ENCODE data around the gene MAPRE3.
"Not testable (repeated sequence)": the region's sequence is repeated elsewhere in the genome, so short reads cannot be mapped to it uniquely, and the experiment has no call there.

MAPRE3 gene

GRCh38 chr2:27053321-27053720 is 82.9 kb downstream of the MAPRE3 start:
- intact Hi-C loops (cut with DNase I), result no loop called here
- DNase-seq, result no peak

GRCh38 chr2:27053776-27054175 is 83.3 kb downstream of the MAPRE3 start:
- no peak for DNase-seq
- intact Hi-C loops (cut with DNase I), result no loop called here

GRCh38 chr2:27054721-27055120 is 84.3 kb downstream of the MAPRE3 start:
- intact Hi-C loops (cut with DNase I), result no loop called here
- no peak for DNase-seq

DNA sequence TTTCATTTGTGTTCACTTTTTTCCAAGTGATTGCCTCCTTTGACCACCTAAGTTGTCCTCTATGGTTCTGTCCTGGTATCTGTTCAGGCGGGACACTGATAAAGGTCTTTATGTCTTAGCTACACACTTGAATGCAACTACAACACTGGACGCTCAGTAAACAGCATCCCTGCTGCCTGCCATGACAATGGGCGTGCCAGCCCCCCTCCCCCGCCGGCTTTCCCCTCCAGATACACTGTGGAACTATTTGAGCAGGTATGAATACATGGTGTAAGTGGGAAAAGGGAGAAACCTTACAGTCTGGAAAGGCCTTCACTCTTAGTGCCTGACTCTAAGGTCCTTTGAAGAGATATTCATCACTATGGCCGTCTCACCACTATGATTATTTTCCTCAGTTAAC is 86.7 kb downstream of the MAPRE3 start:
- intact Hi-C loops (cut with DNase I), result no loop called here

GRCh38 chr2:27058210-27058609 is 87.8 kb downstream of the MAPRE3 start:
- DNase-seq, result peak in 1 of 10 donors; percentile 45
- intact Hi-C loops (cut with DNase I), result no loop called here

More for the DNA sequence above, 86.7 kb downstream of the MAPRE3 start:
- no peak for DNase-seq

DNA sequence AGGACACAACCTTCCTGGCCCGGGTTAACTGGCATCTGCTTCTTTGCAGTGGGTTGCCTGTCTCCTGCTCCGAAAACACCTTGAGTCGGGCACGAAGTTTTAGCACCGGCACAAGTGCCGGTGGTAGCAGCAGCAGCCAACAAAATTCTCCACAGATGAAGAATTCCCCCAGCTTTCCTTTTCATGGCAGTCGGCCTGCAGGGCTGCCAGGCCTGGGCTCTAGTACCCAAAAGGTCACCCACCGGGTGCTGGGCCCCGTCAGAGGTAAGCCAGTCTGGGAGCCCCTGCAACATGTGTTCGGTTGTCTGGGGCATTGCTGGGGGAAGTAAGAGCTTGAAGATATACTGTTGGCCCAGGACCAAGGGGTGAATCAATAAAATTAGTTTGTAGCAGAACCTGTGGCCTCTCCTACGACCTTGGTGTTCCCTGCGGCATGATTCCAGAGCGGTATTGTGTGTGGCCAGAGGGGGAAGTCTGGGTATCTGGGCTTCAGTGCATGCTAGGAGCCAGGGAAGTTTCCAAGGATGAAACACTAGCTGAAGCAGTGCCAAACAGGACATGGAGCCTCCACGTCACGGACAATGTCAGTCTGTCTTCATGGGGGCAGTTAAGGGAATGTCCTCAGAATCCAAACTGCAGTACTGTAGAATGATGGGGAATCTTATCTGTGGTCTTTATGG is 88.8 kb downstream of the MAPRE3 start:
- DNase-seq, result no peak
- intact Hi-C loops (cut with DNase I), result no loop called here

- DNase-seq, result peak in 1 of 10 donors; percentile 12
- intact Hi-C loops (cut with DNase I), result no loop called here
Measured at GRCh38 chr2:27060323-27060722, 89.9 kb downstream of the MAPRE3 start.

DNA sequence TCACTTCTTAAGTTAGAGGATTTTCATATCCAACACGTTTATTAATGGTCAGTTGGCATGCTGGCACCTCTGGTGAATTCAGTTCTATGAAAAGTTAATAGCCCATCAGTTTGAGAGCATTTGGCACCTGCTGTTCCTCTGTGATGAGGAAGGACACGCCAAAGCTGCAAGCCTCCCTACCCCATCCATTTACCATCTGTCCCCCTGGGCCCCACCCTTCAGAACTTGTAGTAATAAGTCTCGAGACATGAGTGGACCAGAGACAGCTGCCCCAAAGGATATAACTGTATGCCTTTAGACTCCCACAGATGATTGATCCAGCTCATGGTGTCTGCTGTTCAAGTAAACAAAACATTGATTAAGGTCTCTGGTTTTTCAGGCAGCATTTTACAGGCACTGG is 94.7 kb downstream of the MAPRE3 start:
- peak in 1 of 10 donors; percentile 7 for DNase-seq
- intact Hi-C loops (cut with DNase I), result no loop called here

- intact Hi-C loops (cut with DNase I), result no loop called here
- DNase-seq, result peak in 1 of 10 donors; percentile 27
Measured at GRCh38 chr2:27067385-27067784, 96.9 kb downstream of the MAPRE3 start.

DNA sequence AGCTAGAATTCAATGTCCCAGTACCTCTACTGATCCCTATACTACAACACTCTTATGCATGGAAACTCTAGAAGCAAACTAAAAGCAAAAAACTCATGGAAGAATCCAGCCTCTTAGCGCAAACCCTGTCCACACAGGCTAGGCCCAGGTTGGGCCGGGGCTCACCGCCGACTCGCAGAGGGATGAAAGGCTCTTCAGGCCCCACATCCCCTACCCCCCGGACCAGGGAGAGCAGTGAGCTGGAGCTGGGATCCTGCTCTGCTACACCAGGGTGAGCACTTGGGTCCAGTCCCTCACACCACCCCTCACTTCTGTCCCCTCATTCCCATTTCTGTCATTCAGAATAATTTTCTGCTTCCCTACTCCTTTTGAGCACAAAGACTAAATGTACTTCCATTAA is 99.0 kb downstream of the MAPRE3 start:
- intact Hi-C loops (cut with DNase I), result no loop called here
- peak in 1 of 10 donors; percentile 33 for DNase-seq

DNA sequence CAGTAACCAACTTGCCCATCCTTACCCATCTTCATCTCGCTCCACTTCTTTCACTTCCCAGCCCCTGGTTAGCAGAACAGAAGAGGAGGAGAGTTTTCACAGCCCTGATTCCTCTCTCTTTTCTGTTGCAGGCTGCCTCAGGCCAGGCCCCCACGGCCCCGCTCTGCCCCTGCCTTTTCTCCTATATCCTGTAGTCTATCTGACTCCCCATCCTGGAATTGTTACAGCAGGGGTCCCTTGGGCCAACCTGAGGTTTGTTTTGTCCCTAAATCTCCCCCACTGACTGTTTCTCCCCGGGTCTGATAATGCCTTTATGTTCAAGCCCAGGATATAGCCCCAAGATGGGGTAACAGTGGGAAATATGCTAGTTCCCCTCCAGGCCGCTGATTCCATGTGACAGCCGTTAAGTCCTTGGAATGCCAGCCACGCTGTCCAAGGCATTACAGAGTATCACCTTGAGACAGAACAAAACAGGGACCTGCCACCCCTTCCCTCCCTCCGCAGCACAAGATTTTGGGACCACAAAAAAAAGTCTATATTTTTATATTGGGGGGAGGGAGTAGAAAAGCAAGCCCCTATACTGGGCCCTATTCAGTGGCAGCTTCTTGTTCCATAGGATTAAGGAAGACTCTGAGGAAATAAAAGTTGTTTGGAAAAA is 99.7 kb downstream of the MAPRE3 start:
- intact Hi-C loops (cut with DNase I), result no loop called here
- DNase-seq, result peak in 2 of 10 donors; percentile 26 to 54

DNA sequence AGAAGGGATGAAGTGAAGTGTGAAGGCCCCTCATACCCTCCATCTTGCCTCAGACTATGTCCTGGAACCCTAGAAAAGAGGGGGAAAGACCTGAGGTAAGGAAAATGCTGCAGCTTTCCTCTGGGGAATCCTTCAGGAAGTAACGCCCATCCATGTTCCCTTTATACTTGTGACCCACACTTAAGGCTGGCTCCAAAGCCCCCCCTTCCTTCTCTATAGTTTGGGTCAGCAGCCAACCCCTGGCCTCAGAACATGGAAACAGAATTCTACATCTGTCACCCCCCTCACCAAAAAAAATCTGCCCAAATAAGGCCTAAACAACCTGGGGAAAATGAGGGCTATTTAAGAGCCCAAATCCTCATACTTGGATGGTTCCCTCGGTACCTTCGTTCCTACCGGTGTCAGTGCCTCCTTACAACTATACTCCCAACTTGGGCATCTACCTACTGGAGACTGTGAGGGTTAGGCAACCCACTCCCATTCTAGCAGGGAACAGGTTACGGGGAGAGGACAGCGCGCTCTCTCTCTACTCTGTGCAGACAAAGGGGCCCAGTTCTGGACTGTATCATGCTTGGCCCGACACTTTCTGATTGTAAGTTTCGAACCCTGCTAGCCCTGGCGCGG is 100.3 kb downstream of the MAPRE3 start:
- DNase-seq, result peak in 1 of 10 donors; percentile 4
- intact Hi-C loops (cut with DNase I), result no loop called here

GRCh38 chr2:27071277-27071989 is 101.0 kb downstream of the MAPRE3 start, which contains the start of gene OST4:
Gene OST4, minus strand, starts transcription at chr2:27071654.
- peak; percentile 89 to 99 (median 95) for DNase-seq
- intact Hi-C loops (cut with DNase I), result no loop called here

DNA sequence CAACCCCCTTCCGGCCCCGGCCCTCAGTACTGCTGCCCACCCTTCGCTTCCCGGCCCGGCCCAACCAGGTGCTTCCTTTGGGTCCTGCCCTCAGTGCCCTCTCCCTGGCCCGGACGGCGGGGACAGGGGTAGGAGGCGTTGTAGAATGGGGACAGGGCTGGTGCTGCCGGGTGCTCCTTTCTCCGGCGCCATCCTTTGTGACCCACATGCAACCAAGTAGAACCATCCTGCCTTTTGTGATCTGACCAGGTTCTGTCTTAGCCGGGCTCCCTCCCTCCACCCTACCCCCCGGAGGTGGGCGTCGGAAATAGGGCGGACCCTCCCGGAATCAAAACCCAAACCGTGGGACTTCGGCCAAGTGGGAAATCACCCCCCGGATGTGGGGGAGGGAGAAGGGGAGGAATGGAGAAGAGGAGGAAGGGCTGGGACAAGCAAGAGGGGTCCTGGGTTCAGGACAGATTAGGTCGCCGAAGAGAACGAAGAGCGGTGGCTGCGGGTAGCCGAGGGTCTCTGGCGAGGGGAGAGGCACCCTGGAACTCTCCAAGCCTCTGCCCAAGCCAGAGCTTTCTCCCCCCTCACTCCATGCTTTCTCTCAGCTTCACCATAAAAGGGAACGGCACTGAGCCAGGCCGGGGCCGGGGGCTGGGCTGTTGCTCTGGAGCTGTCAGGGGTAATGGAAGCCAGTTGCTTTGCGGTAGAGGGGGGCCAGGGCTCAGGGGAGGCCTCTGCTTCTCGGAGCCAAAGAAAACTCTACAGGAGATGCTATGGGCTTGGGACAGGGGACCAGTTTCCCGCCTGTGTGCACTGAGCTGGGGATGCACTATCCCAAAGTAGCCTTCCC is 101.8 kb downstream of the MAPRE3 start:
- intact Hi-C loops (cut with DNase I), result no loop called here
- peak in 4 of 10 donors; percentile 33 to 90 (median 81) for DNase-seq

DNA sequence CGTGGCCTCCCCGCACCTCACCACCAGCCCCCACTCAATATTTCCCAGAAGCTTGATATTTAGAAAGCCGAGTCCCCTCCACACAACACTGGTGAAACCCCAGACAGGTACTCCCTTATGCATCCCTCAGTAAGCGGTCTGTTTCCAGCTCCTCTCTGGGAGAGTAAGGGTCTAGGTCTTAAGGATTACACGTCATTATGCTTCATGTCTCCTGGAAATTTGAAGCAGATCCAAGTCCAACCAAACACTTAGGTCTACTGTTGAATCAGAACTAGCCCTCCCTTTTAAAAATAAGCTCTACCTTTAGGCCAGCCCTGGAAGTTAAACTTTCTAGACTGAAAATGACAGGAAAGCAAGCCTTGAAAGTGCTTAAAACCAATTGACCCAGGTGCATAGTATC is 102.5 kb downstream of the MAPRE3 start:
- DNase-seq, result no peak
- intact Hi-C loops (cut with DNase I), result no loop called here

DNA sequence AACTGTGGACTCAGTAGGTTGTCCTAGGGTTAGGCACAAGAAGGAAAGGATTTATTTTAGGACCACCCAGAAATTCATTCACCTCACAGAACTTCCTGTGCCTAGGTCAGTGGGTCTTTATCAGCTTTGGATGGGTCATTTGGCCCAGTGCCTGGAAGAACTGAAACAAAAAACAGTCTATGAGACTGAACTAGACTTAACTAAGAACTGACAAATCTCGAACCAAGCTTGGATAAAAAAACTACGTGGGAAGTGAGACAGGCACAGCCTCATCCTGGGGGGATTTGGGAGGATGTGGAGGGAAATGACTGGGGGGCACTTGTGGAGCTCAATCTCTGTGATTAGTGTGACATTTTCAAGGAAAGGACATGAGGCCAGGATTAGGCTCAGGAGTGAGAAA is 103.3 kb downstream of the MAPRE3 start:
- intact Hi-C loops (cut with DNase I), result no loop called here
- no peak for DNase-seq

DNA sequence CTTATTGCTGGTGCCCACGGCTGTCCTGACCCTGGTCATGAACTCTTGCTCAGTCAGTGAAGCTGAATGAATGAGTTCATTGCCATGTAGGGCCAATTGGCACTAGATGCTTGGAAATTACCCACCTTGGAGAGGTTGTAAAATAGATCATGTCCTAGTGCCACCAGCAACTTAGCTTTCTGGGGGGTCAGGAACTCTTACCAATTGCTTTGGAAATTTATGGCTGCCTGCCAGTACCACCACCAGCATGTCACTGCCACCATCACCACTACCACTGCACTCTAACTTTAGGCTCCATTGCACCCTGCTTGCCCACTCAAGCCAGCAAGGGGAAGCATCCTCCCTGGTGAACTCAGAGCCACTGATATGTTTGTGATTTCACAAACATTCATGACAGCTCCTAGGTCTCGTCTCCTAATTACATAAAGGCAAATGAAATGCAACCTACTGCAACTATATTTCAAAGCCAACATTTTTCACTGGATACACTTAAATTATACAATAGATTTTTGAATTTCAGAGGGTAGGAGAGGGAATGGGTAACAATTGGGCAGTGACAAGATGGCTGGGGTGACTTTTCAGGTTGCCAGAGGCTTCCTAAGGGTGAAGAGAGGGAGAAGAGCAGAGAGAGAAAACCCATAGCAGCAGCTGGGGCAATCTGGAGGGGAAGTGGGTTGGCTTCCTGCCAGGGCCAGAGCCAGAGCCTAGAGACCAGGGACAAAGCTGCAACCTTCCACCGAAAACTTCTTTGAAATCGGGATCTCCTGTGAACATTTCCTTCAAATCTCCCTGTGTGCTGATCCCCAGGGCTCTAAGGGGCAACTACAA is 104.5 kb downstream of the MAPRE3 start:
- peak in 2 of 10 donors; percentile 44 to 66 for DNase-seq
- intact Hi-C loops (cut with DNase I), result no loop called here

- intact Hi-C loops (cut with DNase I), result not testable (repeated sequence)
- peak in 1 of 10 donors; percentile 27 for DNase-seq
Measured at GRCh38 chr2:27075566-27075871, 105.1 kb downstream of the MAPRE3 start.

- peak in 1 of 10 donors; percentile 7 for DNase-seq
- intact Hi-C loops (cut with DNase I), result no loop called here
Measured at GRCh38 chr2:27076323-27076722, 105.9 kb downstream of the MAPRE3 start.
